Liver (tissue), 9 donors: ENCODE measurements around the gene AMPD1. TPM values are rescaled to one million over a fixed set of nuclear protein-coding genes. Genes with fewer than 3 reads are reported as not detected.

Source experiments
- DNase-seq: peaks from one replicate; pipeline ENCODE4 v3.0.0-alpha.2; 2017; ENCODE audit warnings: low spot score
- H3K27ac ChIP-seq, 2 donors: one replicate each; pipeline ENCODE4 v1.7.0; 2013; ENCODE audit warnings: inconsistent platforms in 2 of 2, low read length in 2 of 2, control low read depth in 1 of 2, low read depth in 1 of 2, mild to moderate bottlenecking in 1 of 2
- H3K27me3 ChIP-seq, 4 donors: one replicate each; pipeline versions ENCODE4 v1.6.1 to v1.7.0; 2013; ENCODE audit warnings: low read length in 3 of 4, inconsistent platforms in 1 of 4, mild to moderate bottlenecking in 1 of 4, moderate library complexity in 1 of 4; ENCODE audit not compliant: control insufficient read depth in 4 of 4, insufficient read depth in 4 of 4
- H3K36me3 ChIP-seq, 4 donors: one replicate each; pipeline versions ENCODE4 v1.6.1 to v1.7.0; 2013; ENCODE audit warnings: low read length in 3 of 4, mild to moderate bottlenecking in 3 of 4, low read depth in 1 of 4, moderate library complexity in 1 of 4; ENCODE audit not compliant: control insufficient read depth in 4 of 4, insufficient read depth in 3 of 4
- H3K4me1 ChIP-seq, 4 donors: one replicate each; pipeline versions ENCODE4 v1.6.1 to v1.7.0; 2013; ENCODE audit warnings: low read length in 3 of 4, mild to moderate bottlenecking in 3 of 4, moderate library complexity in 1 of 4; ENCODE audit not compliant: control insufficient read depth in 4 of 4, insufficient read depth in 4 of 4
- H3K4me3 ChIP-seq, 3 donors: one replicate each; pipeline versions ENCODE4 v1.6.1 to v1.7.0; 2013; ENCODE audit warnings: low read length in 3 of 3, control low read depth in 1 of 3, low read depth in 1 of 3, mild to moderate bottlenecking in 1 of 3
- H3K9ac ChIP-seq, 2 donors: one replicate each; pipeline ENCODE4 v1.7.0; 2013; ENCODE audit warnings: low read length in 2 of 2, mild to moderate bottlenecking in 2 of 2, moderate library complexity in 2 of 2, control low read depth in 1 of 2, low read depth in 1 of 2
- H3K9me3 ChIP-seq, 4 donors: one replicate each; pipeline versions ENCODE4 v1.6.1 to v1.7.0; 2013; ENCODE audit warnings: low read length in 3 of 4; ENCODE audit not compliant: control insufficient read depth in 4 of 4
- FOXA1 ChIP-seq: IDR thresholded peaks from 2 replicates; pipeline ENCODE4 v1.6.1; 2016; ENCODE audit warnings: antibody characterized with exemption
- FOXA2 ChIP-seq: IDR thresholded peaks from 2 replicates; pipeline ENCODE4 v1.6.1; 2016; ENCODE audit warnings: antibody characterized with exemption
- GABPA ChIP-seq, 2 donors: IDR thresholded peaks in 1 of 2; conservative IDR thresholded peaks in 1 of 2; 2 replicates each; pipeline ENCODE4 v1.6.1; 2016; ENCODE audit warnings: antibody characterized with exemption in 2 of 2, mild to moderate bottlenecking in 1 of 2, moderate library complexity in 1 of 2
- HNF4A ChIP-seq, 2 donors: conservative IDR thresholded peaks; 2 replicates each; pipeline ENCODE4 v1.6.1; 2016; ENCODE audit warnings: antibody characterized with exemption in 2 of 2, mild to moderate bottlenecking in 2 of 2
- HNF4G ChIP-seq: IDR thresholded peaks from 2 replicates; pipeline ENCODE4 v1.6.1; 2016; ENCODE audit warnings: antibody characterized with exemption
- JUND ChIP-seq, 2 donors: IDR thresholded peaks; 2 replicates each; pipeline ENCODE4 v1.6.1; 2016; ENCODE audit warnings: antibody characterized with exemption in 2 of 2
- NR2F2 ChIP-seq: IDR thresholded peaks from 2 replicates; pipeline ENCODE4 v1.6.1; 2016; ENCODE audit warnings: antibody characterized with exemption
- RAD21 ChIP-seq, 2 donors: IDR thresholded peaks; 2 replicates each; pipeline ENCODE4 v1.6.1; 2016; ENCODE audit warnings: antibody characterized with exemption in 2 of 2, mild to moderate bottlenecking in 2 of 2
- RXRA ChIP-seq, 2 donors: IDR thresholded peaks; 2 replicates each; pipeline ENCODE4 v1.6.1; 2017 to 2018; ENCODE audit warnings: antibody characterized with exemption in 2 of 2, mild to moderate bottlenecking in 1 of 2
- SP1 ChIP-seq: IDR thresholded peaks from 2 replicates; pipeline ENCODE4 v1.6.1; 2018; ENCODE audit warnings: antibody characterized with exemption, mild to moderate bottlenecking
- TAF1 ChIP-seq: conservative IDR thresholded peaks from 2 replicates; pipeline ENCODE4 v1.6.1; 2016; ENCODE audit warnings: antibody characterized with exemption, mild to moderate bottlenecking
- YY1 ChIP-seq: IDR thresholded peaks from 2 replicates; pipeline ENCODE4 v1.6.1; 2016; ENCODE audit warnings: antibody characterized with exemption, mild to moderate bottlenecking
- WGBS: extraction: QIAGEN DNeasy Blood & Tissue Kit; methylation state at CpG from one replicate; pipeline ENCODE4 v1.1.7; 2013; 5-methylcytosine and 5-hydroxymethylcytosine counted together
- polyA plus RNA-seq, 2 donors: library from polyadenylated mRNA; stranded (reverse) in 1 of 2; unstranded in 1 of 2; fragments of 200-250 nt in 1 of 2; fragments of >200 nt in 1 of 2; fragmentation: Nextera tagmentation in 1 of 2; extraction: Ambion mirVana in 1 of 2; gene quantifications; one replicate each; pipeline versions ENCODE4 v1.2.1 to v1.2.3, GENCODE V29; 2013 to 2015
- total RNA-seq, 2 donors: library from RNA; depleted of rRNA; stranded (reverse); fragments of >200 nt; gene quantifications; one replicate each; pipeline ENCODE4 v1.2.3, GENCODE V29; 2014
- TF ChIP-seq, protein P1 (sequence below): IDR thresholded peaks from 2 replicates; pipeline ENCODE4 v1.6.1; 2016; ENCODE audit warnings: antibody characterized with exemption
- TF ChIP-seq, protein P2 (sequence below): IDR thresholded peaks from 2 replicates; pipeline ENCODE4 v1.6.1; 2016; ENCODE audit warnings: antibody characterized with exemption, mild to moderate bottlenecking
- TF ChIP-seq, protein P3 (sequence below): IDR thresholded peaks from 2 replicates; pipeline ENCODE4 v1.6.1; 2016; ENCODE audit warnings: antibody characterized with exemption
- TF ChIP-seq, protein P4 (sequence below): IDR thresholded peaks from 2 replicates; pipeline ENCODE4 v1.6.1; 2016; ENCODE audit warnings: antibody characterized with exemption
- TF ChIP-seq, protein P5 (sequence below): fragments of 150-350 bp; IDR thresholded peaks from 2 replicates; pipeline ENCODE4 v1.5.1; 2017; ENCODE audit warnings: improper control_type of control experiment, low read depth, low read length; ENCODE audit not compliant: missing input control
- donor health status: healthy.
- donor health status: healthy.
- donor health status: healthy.
- donor health status: healthy.
- donor health status: healthy.

AMPD1 gene
- total and polyA plus RNA-seq, 4 donors: 0.03 TPM; not detected in 3

DNA sequence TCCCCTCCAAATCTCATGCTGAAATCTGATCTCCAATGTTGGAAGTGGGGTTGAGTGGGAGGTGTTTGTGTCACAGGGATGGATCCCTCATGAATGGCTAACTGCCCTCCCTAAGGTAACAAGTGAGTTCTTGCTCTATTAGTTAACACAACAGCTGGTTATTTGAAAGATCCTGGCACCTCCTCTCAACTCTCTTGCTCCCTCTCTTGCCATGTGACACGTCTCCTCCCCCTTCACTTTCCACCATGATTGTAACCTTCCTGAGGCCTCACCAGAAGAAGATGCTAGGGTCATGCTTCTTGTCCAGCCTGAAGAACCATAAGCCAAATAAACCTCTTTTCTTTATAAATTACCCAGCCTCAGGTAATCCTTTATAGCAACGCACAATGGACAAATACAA is 54.0 kb downstream of the AMPD1 start:
- H3K9me3 ChIP-seq: no peaks in the 10 kb centered on the region
- no peaks in the 10 kb centered on the region for H3K36me3 ChIP-seq
- H3K4me1 ChIP-seq: no peaks in the 10 kb centered on the region
- no peak for TF ChIP-seq GABPA (IDR thresholded peaks at IDR 0.05 in 1 of 2, conservative IDR thresholded peaks at IDR 0.05 in 1 of 2)
- TF ChIP-seq SP1: no peak
- TF ChIP-seq JUND (IDR thresholded peaks at IDR 0.05): no peak
- no peak for TF ChIP-seq YY1
- no peak for TF ChIP-seq FOXA2
- no peak for TF ChIP-seq RXRA (IDR thresholded peaks at IDR 0.05)
- DNase-seq: no peak
- no peak overlapping the region for H3K27ac ChIP-seq
- H3K4me3 ChIP-seq: no peak overlapping the region
- H3K27me3 ChIP-seq: no peaks in the 10 kb centered on the region
- H3K9ac ChIP-seq: no peak overlapping the region
- 97% methylated on average over 2 of the region's 2 CpGs for WGBS

DNA sequence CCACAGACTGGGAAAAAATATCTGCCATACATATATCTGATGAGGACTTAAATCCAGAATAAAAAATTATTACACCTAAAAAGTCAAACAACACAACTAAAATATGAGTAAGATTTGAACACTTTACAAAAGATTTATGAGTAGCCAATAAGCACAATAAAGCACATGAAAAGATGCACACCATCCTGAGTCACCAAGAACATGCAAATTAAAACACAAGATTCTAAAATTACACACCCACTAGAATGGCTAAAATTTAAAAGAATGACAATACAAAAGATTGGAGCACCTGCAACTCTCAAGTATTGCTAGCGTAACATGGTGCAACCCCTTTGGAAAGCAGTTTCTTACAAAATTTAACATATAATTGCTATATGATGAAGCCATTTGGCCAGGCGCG is 56.4 kb downstream of the AMPD1 start:
- no peak for DNase-seq
- H3K27ac ChIP-seq: no peak overlapping the region
- no peaks in the 10 kb centered on the region for H3K27me3 ChIP-seq
- TF ChIP-seq, protein P1, sequence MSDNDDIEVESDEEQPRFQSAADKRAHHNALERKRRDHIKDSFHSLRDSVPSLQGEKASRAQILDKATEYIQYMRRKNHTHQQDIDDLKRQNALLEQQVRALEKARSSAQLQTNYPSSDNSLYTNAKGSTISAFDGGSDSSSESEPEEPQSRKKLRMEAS: no peak
- TF ChIP-seq NR2F2 (no peak), TAF1 (no peak), SP1 (no peak), HNF4A (conservative IDR thresholded peaks at IDR 0.05) (no peak), HNF4G (no peak), FOXA1 (no peak), FOXA2 (no peak), JUND (IDR thresholded peaks at IDR 0.05) (no peak), RAD21 (IDR thresholded peaks at IDR 0.05) (no peak)
- TF ChIP-seq, protein P2, sequence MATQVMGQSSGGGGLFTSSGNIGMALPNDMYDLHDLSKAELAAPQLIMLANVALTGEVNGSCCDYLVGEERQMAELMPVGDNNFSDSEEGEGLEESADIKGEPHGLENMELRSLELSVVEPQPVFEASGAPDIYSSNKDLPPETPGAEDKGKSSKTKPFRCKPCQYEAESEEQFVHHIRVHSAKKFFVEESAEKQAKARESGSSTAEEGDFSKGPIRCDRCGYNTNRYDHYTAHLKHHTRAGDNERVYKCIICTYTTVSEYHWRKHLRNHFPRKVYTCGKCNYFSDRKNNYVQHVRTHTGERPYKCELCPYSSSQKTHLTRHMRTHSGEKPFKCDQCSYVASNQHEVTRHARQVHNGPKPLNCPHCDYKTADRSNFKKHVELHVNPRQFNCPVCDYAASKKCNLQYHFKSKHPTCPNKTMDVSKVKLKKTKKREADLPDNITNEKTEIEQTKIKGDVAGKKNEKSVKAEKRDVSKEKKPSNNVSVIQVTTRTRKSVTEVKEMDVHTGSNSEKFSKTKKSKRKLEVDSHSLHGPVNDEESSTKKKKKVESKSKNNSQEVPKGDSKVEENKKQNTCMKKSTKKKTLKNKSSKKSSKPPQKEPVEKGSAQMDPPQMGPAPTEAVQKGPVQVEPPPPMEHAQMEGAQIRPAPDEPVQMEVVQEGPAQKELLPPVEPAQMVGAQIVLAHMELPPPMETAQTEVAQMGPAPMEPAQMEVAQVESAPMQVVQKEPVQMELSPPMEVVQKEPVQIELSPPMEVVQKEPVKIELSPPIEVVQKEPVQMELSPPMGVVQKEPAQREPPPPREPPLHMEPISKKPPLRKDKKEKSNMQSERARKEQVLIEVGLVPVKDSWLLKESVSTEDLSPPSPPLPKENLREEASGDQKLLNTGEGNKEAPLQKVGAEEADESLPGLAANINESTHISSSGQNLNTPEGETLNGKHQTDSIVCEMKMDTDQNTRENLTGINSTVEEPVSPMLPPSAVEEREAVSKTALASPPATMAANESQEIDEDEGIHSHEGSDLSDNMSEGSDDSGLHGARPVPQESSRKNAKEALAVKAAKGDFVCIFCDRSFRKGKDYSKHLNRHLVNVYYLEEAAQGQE: no peak
- TF ChIP-seq, protein P3, sequence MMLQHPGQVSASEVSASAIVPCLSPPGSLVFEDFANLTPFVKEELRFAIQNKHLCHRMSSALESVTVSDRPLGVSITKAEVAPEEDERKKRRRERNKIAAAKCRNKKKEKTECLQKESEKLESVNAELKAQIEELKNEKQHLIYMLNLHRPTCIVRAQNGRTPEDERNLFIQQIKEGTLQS: no peak
- TF ChIP-seq, protein P4, sequence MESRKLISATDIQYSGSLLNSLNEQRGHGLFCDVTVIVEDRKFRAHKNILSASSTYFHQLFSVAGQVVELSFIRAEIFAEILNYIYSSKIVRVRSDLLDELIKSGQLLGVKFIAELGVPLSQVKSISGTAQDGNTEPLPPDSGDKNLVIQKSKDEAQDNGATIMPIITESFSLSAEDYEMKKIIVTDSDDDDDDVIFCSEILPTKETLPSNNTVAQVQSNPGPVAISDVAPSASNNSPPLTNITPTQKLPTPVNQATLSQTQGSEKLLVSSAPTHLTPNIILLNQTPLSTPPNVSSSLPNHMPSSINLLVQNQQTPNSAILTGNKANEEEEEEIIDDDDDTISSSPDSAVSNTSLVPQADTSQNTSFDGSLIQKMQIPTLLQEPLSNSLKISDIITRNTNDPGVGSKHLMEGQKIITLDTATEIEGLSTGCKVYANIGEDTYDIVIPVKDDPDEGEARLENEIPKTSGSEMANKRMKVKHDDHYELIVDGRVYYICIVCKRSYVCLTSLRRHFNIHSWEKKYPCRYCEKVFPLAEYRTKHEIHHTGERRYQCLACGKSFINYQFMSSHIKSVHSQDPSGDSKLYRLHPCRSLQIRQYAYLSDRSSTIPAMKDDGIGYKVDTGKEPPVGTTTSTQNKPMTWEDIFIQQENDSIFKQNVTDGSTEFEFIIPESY: no peak
- TF ChIP-seq, protein P5, sequence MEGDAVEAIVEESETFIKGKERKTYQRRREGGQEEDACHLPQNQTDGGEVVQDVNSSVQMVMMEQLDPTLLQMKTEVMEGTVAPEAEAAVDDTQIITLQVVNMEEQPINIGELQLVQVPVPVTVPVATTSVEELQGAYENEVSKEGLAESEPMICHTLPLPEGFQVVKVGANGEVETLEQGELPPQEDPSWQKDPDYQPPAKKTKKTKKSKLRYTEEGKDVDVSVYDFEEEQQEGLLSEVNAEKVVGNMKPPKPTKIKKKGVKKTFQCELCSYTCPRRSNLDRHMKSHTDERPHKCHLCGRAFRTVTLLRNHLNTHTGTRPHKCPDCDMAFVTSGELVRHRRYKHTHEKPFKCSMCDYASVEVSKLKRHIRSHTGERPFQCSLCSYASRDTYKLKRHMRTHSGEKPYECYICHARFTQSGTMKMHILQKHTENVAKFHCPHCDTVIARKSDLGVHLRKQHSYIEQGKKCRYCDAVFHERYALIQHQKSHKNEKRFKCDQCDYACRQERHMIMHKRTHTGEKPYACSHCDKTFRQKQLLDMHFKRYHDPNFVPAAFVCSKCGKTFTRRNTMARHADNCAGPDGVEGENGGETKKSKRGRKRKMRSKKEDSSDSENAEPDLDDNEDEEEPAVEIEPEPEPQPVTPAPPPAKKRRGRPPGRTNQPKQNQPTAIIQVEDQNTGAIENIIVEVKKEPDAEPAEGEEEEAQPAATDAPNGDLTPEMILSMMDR: no peak
- H3K9ac ChIP-seq: no peak overlapping the region
- H3K36me3 ChIP-seq: no peaks in the 10 kb centered on the region
- no peaks in the 10 kb centered on the region for H3K4me1 ChIP-seq
- H3K4me3 ChIP-seq: no peak overlapping the region
- 67% methylated on average over 3 of the region's 3 CpGs for WGBS
- H3K9me3 ChIP-seq: no peaks in the 10 kb centered on the region
